AG04450 (cell line): ENCODE measurements around the gene CCT2. TPM values are rescaled to one million over a fixed set of nuclear protein-coding genes. Genes with fewer than 3 reads are reported as not detected.

Source experiments
- CTCF ChIA-PET: fragments of 300-600, 350-600 bp; formaldehyde crosslinking; extraction: SDS; loops from one replicate; lab custom pipeline; 2022; ENCODE audit warnings: antibody characterized with exemption, inconsistent platforms; lab: Charles Lee
- POLR2A ChIA-PET: fragments of 350-600 bp; formaldehyde crosslinking; extraction: SDS; loops from one replicate; lab custom pipeline; 2021; ENCODE audit warnings: antibody characterized with exemption, inconsistent platforms; lab: Yijun Ruan, JAX
- DNase-seq: peaks from one replicate; pipeline ENCODE4 v3.0.0-alpha.2; 2011; ENCODE audit warnings: low read depth, low spot score
- H3K27ac ChIP-seq: one replicate; pipeline ENCODE4 v1.5.1; 2012; ENCODE audit warnings: low read depth, low read length, control low read depth
- H3K27me3 ChIP-seq: one replicate; pipeline ENCODE4 v1.6.0; 2012; ENCODE audit warnings: low read length; ENCODE audit not compliant: control insufficient read depth, insufficient read depth
- H3K4me3 ChIP-seq: 2 replicates; pipeline ENCODE4 v1.5.1; 2011; ENCODE audit warnings: mild to moderate bottlenecking, low read depth, low read length, control low read depth
- H3K9me3 ChIP-seq: 2 replicates; pipeline ENCODE4 v1.5.1; 2012; ENCODE audit warnings: low read length; ENCODE audit not compliant: control insufficient read depth, insufficient read depth
- CTCF ChIP-seq: IDR thresholded peaks from 2 replicates; pipeline ENCODE4 v1.5.1; 2011; ENCODE audit warnings: low read depth, low read length, control low read depth, inconsistent platforms
- polyA plus RNA-seq: library from polyadenylated mRNA; depleted of rRNA; stranded (reverse); fragments of >200 nt; gene quantifications from 2 replicates; pipeline ENCODE4 v1.2.3, GENCODE V29; 2011

CCT2 gene
- polyA plus RNA-seq, 1 experiment: 284 TPM

GRCh38 chr12:69546693-69547438 lies 38.4 kb upstream of the CCT2 start:
- DNase-seq: no peak
- Histone ChIP-seq H3K4me3 (no peak overlapping the region), H3K27me3 (no peaks in the 10 kb centered on the region), H3K9me3 (no peaks in the 10 kb centered on the region), H3K27ac (no peak overlapping the region)
- POLR2A ChIA-PET: no interaction called here
- CTCF ChIA-PET: no interaction called here
- TF ChIP-seq CTCF: no peak

- Histone ChIP-seq H3K9me3 (no peaks in the 10 kb centered on the region), H3K27ac (no peak overlapping the region), H3K27me3 (no peaks in the 10 kb centered on the region), H3K4me3 (no peak overlapping the region)
- no peak for DNase-seq
- TF ChIP-seq CTCF: no peak
- POLR2A ChIA-PET: no interaction called here
- CTCF ChIA-PET: interaction anchor here (1.1 to 3.3 kb wide), 2 partner anchors 22 to 159 kb away, joined by 3 to 14 read pairs; no protein-coding TSS in a partner anchor
Measured at GRCh38 chr12:69548687-69549086, 36.6 kb upstream of the CCT2 start.

GRCh38 chr12:69550569-69551350 lies 34.5 kb upstream of the CCT2 start:
- ChIA-PET POLR2A (no interaction called here), CTCF (interaction anchor here (1.0 to 3.3 kb wide), 2 partner anchors 20 to 89 kb away, joined by 3 to 14 read pairs; no protein-coding TSS in a partner anchor)
- H3K27me3 ChIP-seq: no peaks in the 10 kb centered on the region

GRCh38 chr12:69553628-69554248 lies 31.5 kb upstream of the CCT2 start:
- no peak for TF ChIP-seq CTCF
- Histone ChIP-seq H3K27ac (no peak overlapping the region), H3K27me3 (no peaks in the 10 kb centered on the region), H3K4me3 (no peak overlapping the region), H3K9me3 (peaks cover 2% of the 10 kb centered on the region; the same call in 1 of the 2 replicates)
- ChIA-PET CTCF (interaction anchor here (0.6 to 9.0 kb wide), 3 partner anchors 12 to 138 kb away, joined by 4 to 73 read pairs (median 4); no protein-coding TSS in a partner anchor), POLR2A (interaction anchor here (0.9 kb wide), 1 partner anchor 19 kb away, joined by 3 read pairs; no protein-coding TSS in a partner anchor)
- DNase-seq: no peak

More at GRCh38 chr12:69550569-69551350, 34.5 kb upstream of the CCT2 start:
- no peaks in the 10 kb centered on the region for H3K9me3 ChIP-seq
- no peak for DNase-seq
- H3K27ac ChIP-seq: no peak overlapping the region
- TF ChIP-seq CTCF: no peak
- no peak overlapping the region for H3K4me3 ChIP-seq
